ENCODE measurements around the gene IPPK.

IPPK gene

DNA sequence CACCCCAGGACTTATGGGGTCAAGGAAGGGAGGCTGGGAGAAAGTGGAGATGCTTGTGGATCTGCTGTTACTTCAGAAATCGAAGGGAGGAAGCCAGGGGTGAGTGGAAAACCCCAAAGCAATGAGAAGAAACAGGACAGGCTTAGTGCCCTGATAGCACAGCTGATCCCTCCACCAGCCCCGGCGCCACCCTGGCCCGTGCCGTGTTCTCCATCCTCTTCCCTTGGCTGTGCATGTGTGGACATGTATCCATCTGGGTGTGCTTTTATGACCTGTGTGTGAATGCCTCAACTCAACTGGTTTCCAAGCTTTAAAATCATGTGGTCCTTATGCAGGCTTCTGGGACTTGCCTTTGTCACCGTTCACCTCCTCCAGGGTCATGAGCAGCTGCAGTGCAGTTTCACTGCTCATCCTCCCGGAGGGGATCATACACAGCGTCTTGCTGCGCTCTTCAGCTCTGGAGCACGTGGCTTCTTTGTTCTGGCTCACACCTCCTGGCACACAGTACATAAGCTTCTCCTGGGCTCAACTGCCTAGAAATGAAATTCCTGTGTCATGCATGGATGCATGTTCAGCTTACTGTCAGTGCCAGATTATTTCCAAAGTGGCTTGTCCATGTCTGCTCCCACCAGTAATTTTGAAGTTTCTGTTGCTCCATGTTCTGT, 58.2 kb downstream of the IPPK start:
- DNase-seq = no peak

DNA sequence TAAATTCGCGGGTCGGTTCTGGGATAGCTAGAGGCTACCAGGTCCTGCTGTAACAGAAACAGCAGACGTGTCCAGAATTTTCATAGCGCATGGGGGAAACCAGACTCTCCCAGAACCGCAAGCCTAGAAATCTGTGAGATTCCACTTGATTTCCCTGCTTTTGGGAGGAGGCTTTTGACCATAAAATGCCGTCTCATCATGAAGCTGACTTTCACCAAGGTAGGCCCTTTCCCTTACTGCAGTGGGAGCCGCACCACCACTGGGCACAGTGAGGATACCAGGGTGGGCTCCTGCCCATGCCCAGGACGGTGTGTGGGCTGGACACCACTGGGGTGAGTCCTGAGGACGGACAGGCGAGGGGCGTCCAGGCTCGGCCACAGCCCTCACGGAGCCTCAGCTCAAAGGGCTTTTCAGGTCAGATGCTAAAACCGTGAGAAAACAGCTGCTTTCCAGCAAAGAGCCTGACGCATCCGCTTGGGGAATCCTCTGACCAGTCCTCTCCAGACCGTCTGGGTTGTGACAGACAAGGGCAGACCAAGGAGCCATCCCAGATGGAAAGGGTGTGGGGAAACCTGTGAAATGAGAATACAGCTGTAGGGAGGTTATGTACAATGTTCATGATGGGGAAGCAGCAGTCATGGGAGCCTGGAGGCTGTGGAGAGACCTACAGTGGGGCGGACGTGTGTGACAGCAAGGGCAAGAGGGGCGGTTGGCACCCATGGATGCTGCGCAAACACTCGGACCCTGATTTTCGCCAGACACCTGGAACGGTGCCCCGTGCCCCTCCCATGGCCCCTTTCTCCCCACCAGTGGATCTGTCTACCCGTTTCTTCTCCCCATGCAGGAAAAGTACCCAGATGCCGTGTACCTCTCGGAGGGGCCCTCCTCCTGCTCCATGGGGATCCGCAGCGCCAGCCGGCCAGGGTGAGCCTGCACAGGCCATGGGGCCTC, 59.2 kb downstream of the IPPK start:
- no peak for DNase-seq

- DNase-seq = peak; percentile 51
Measured at GRCh38 chr9:92608909-92609445, 61.0 kb downstream of the IPPK start.

DNA sequence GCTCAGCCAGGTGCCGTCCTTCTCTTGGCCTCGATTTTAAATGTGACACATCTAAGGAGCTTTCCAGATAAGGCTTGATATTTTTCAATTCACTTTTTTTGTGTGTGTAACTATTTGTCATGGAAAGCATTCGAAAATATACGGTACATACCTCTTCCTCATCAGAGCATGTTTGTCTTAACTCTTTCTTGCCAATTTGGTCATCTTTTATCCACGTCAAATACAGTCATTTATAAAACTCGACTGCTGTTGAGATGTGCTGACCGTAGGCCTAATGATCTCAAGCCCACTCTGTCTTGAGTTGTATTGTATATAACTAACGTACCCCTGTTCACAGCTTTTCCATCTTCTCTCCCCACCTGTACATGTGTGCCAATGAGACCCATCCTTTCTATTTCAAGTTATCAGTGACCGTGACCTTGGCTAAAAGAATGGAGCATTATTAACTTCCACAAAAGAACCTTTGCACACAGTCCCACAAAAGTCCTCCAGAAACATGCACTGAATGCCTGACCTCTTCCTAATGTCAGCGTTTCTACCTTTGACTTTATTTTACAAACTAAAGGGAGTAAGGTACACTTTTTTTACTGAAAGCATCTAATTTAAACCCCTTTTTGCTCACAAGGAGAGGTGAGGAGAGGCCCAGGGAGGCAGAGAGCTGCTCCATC, 61.6 kb downstream of the IPPK start:
- DNase-seq = no peak

- peak; percentile 98 for DNase-seq
Measured at GRCh38 chr9:92607773-92608172, 62.2 kb downstream of the IPPK start.

DNA sequence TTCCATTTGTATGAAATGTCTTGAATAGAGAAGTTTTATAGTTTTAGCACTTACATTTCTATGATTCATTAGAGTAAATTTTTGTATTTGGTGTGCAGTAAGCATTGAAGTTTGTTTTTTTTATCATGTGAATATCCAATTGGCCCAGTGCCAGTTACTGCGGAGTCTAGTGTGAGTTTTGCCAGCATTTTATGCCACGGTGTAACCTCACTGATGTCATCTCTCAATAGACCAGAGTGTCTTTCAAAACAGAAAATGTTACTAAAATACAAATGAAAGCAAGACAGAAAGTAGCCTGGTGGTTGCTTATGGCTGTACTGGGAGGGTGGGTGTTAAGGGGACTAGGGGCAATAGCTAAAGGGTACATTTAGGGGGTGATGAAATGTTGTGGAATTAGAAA, 62.8 kb downstream of the IPPK start:
- DNase-seq = peak; percentile 44

- DNase-seq = no peak
Measured at GRCh38 chr9:92605224-92605623, 64.7 kb downstream of the IPPK start.

DNA sequence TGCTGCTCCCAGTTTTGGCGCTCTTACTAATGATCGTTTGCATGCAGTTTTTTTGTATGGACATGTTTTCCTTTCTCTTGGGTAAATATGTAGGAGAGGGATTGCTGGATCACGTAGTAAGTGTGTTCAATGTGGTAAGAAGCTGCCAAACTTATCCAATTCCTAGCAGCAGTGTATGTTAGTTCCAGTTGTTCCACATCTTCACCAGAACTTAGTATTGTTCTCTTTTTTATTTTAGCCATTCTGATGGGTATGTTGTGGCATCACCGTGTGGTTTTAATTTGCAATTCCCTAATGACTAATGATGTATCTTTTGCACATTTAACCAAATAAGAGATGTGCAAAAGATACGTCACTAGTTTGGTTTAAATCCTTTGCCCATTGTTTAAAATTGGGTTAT, 65.9 kb downstream of the IPPK start:
- no peak for DNase-seq

- no peak for DNase-seq
Measured at GRCh38 chr9:92603100-92603499, 66.8 kb downstream of the IPPK start.

- DNase-seq = no peak
Measured at GRCh38 chr9:92602413-92602812, 67.5 kb downstream of the IPPK start.

DNA sequence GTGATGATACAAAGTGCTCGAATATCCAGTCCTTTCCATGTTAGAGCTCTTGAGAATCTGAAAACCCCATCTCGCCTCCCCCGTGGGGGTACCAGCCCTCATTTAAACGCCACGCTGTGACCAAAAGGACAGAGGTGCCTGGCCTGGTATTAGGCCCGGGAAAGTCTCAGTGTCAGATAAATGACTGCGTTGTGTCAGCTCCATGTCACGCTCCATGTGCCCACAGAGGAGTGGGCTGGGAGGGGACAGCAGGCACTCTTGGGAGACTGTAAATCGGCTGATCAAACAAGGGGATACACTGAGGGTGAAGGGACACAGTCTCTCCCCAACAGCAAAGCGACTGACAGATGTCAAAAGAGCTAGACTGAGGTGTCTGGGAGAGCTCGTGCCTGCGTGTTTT, 68.5 kb downstream of the IPPK start:
- DNase-seq = no peak

- no peak for DNase-seq
Measured at GRCh38 chr9:92600462-92601261, 69.3 kb downstream of the IPPK start.

DNA sequence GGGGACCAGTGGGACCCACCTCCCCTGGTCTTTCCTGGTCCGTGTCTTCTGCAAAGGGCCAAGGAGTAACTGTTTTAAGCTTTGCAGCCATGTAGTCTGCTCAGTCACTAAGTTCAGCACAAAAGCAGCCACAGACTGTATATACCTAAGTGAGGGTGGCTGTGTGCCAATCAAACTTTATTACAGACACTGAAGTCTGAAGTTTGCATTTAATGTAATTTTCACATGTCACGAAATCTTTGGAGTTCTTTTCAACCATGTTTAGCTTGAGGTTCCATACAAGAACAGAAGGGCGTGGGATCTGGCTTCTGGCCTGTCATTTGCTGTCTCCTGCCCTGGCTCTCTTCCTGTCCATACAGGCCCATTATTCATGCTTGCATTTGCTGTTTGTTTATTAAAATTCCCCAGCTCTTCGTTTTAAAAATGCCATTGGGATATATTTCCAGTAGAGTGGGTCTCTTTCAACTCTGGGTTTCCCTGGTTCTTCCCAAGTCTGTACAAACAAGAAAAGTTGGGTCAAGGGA, 69.9 kb downstream of the IPPK start:
- DNase-seq = no peak

DNA sequence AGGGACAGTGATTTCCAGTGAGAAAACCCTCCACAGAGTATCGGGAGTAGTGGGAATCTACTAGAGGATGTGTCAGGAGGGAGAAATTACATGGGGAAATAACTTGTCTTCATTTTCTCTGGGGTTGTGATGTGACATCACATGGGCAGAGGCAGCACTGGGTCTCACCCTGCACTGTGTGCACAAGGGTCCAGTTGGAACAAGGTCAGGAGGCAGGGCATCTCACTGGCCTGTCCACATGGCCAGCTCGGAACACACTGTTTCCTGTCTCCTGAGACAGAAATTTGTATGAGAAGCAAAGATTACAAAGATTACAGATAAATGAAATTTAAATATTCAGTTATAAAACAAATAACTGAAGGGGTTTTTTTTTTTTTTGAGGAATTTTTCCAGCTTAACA, 71.5 kb downstream of the IPPK start:
- no peak for DNase-seq

DNA sequence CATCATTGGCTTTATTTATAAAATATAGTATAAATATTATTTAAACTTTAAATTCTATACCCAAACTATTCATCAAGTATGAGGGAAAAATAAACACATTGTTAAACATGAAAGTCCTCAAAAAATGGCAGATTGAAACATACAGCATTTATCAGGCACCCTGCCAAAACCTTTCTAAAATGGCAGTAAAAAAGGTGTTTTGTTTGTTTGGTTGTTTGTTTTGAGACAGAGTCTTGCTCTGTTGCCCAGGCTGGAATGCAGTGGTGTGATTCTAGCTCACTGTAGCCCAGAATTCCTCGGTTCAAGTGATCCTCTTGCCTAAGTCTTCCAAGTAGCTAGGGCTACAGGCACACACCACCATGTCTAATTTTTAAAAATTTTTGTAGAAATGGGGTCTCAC, 74.0 kb downstream of the IPPK start:
- DNase-seq = no peak

DNA sequence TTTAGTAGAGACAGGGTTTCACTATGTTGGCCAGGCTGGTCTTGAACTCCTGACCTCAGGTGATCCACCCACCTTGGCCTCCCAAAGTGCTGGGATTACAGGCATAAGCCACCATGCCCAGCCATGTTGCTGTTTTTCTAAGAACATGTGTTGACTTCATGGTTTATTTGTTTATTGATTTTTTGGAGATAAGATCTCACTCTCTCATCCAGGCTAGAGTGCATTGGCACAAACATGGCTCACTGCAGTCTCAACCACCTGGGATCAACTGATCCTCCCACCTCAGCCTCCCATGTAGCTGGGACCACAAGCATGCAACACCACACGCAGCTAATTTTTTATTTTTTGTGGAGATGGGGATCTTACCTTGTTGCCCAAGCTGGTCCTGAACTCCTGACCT, 74.9 kb downstream of the IPPK start:
- peak; percentile 49 for DNase-seq

GRCh38 chr9:92592946-92593861, 76.7 kb downstream of the IPPK start:
- DNase-seq = no peak

GRCh38 chr9:92592537-92592936, 77.4 kb downstream of the IPPK start:
- DNase-seq = no peak

DNA sequence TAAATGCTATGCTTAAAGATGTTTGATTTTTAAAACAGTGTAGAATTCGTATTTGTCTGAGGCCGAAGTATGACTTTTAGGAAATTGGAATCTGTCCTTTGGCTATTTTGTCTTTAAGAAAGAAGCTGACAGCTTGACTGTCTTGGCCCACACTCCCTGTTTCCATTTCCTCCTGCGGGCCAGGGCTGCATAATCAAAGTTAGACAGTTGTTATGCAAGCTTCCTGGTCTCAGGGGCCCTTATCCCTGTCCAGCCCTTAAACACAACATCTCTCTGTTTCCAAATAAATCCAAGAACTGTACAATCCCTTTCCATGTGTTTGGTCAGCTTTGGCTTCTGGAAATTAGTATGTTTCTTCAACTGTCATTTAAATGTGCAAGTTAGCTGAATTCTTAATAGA, 79.6 kb downstream of the IPPK start:
- no peak for DNase-seq

GRCh38 chr9:92589923-92590322, 80.0 kb downstream of the IPPK start:
- no peak for DNase-seq

- no peak for DNase-seq
Measured at GRCh38 chr9:92576175-92576574, 93.8 kb downstream of the IPPK start.
